ENCODE data around the gene HSPA12B. TPM values are rescaled to one million over a fixed set of nuclear protein-coding genes. Genes with fewer than 3 reads are reported as not detected.
A peak's percentile ranks its signal among the peaks of the same experiment; 100 is the strongest.

The HSPA12B gene
- polyA plus RNA-seq, 1 experiment = 0.02 TPM

- Histone ChIP-seq H3K36me3 (ENCODE audit: control insufficient read depth, insufficient read depth, low read length) (no peaks in the 10 kb centered on the region), H3K4me3 (ENCODE audit: low read depth, low read length) (no peak overlapping the region), H3K27me3 (ENCODE audit: control insufficient read depth, insufficient read depth, low read length) (no peaks in the 10 kb centered on the region)
- no peak for DNase-seq (ENCODE audit: low read depth)
- peak; percentile 31; the same call in 1 of the 2 replicates for TF ChIP-seq CTCF (IDR thresholded peaks at IDR 0.05; ENCODE audit: insufficient read depth, low read depth, low read length)
- CTCF ChIA-PET = interaction anchor here (0.5 to 2.1 kb wide), 7 partner anchors 13 to 73 kb away, joined by 3 to 6 read pairs (median 4); partner anchors contain the start of genes AP5S1 and CENPB
- POLR2A ChIA-PET = no interaction called here
These were observed 17.4 kb downstream of the HSPA12B start for GRCh38 chr20:3749689-3750531.

GRCh38 chr20:3751305-3751674 is 18.8 kb downstream of the HSPA12B start:
- ChIA-PET POLR2A (no interaction called here), CTCF (interaction anchor here (0.6 to 1.5 kb wide), 6 partner anchors 35 to 334 kb away, joined by 3 to 5 read pairs (median 4); partner anchors contain the start of gene AP5S1)

GRCh38 chr20:3751675-3752385 is 19.3 kb downstream of the HSPA12B start:
- TF ChIP-seq CTCF (IDR thresholded peaks at IDR 0.05; ENCODE audit: insufficient read depth, low read depth, low read length) = no peak
- CTCF ChIA-PET = interaction anchor here (0.6 to 6.7 kb wide), 12 partner anchors 11 to 334 kb away, joined by 3 to 51 read pairs (median 4); partner anchors contain the start of genes ADISSP, AP5S1 and SPEF1

More at GRCh38 chr20:3751305-3751674, 18.8 kb downstream of the HSPA12B start:
- Histone ChIP-seq H3K27me3 (ENCODE audit: control insufficient read depth, insufficient read depth, low read length) (no peaks in the 10 kb centered on the region), H3K36me3 (ENCODE audit: control insufficient read depth, insufficient read depth, low read length) (peaks cover 2% of the 10 kb centered on the region; the same call in 1 of the 2 replicates), H3K4me3 (ENCODE audit: low read depth, low read length) (no peak overlapping the region)
- DNase-seq (ENCODE audit: low read depth) = no peak
- no peak for TF ChIP-seq CTCF (IDR thresholded peaks at IDR 0.05; ENCODE audit: insufficient read depth, low read depth, low read length)

GRCh38 chr20:3752386-3752759 is 19.9 kb downstream of the HSPA12B start:
- Histone ChIP-seq H3K4me3 (ENCODE audit: low read depth, low read length) (no peak overlapping the region), H3K36me3 (ENCODE audit: control insufficient read depth, insufficient read depth, low read length) (peaks cover 2% of the 10 kb centered on the region; the same call in 1 of the 2 replicates), H3K27me3 (ENCODE audit: control insufficient read depth, insufficient read depth, low read length) (no peaks in the 10 kb centered on the region)
- no peak for TF ChIP-seq CTCF (IDR thresholded peaks at IDR 0.05; ENCODE audit: insufficient read depth, low read depth, low read length)
- ChIA-PET CTCF (interaction anchor here (0.6 to 6.7 kb wide), 27 partner anchors 9 to 358 kb away, joined by 3 to 51 read pairs (median 4); partner anchors contain the start of genes ADISSP, AP5S1, CENPB and HSPA12B), POLR2A (no interaction called here)
- no peak for DNase-seq (ENCODE audit: low read depth)

More at GRCh38 chr20:3751675-3752385, 19.3 kb downstream of the HSPA12B start:
- Histone ChIP-seq H3K36me3 (ENCODE audit: control insufficient read depth, insufficient read depth, low read length) (peaks cover 2% of the 10 kb centered on the region; the same call in 1 of the 2 replicates), H3K27me3 (ENCODE audit: control insufficient read depth, insufficient read depth, low read length) (no peaks in the 10 kb centered on the region), H3K4me3 (ENCODE audit: low read depth, low read length) (no peak overlapping the region)
- POLR2A ChIA-PET = no interaction called here
- DNase-seq (ENCODE audit: low read depth) = no peak

- POLR2A ChIA-PET = no interaction called here
- CTCF ChIA-PET = interaction anchor here (0.6 to 6.7 kb wide), 27 partner anchors 8 to 358 kb away, joined by 3 to 51 read pairs (median 4); partner anchors contain the start of genes ADISSP, AP5S1, CENPB and HSPA12B
- peak; percentile 87 for TF ChIP-seq CTCF (IDR thresholded peaks at IDR 0.05; ENCODE audit: insufficient read depth, low read depth, low read length)
- Histone ChIP-seq H3K36me3 (ENCODE audit: control insufficient read depth, insufficient read depth, low read length) (peaks cover 2% of the 10 kb centered on the region; the same call in 1 of the 2 replicates), H3K4me3 (ENCODE audit: low read depth, low read length) (no peak overlapping the region), H3K27me3 (ENCODE audit: control insufficient read depth, insufficient read depth, low read length) (no peaks in the 10 kb centered on the region)
- DNase-seq (ENCODE audit: low read depth) = no peak
These were observed 20.6 kb downstream of the HSPA12B start for GRCh38 chr20:3753098-3753497.
